Pons (tissue), 1 donor: ENCODE measurements around the gene NAGPA.
"Not testable (repeated sequence)": the region's sequence is repeated elsewhere in the genome, so short reads cannot be mapped to it uniquely, and the experiment has no call there.

ENCODE experiments used
- DNase-seq: peaks from one replicate; pipeline ENCODE4 v3.0.0-alpha.2; 2016; ENCODE audit warnings: low spot score

Gene NAGPA, protein sequence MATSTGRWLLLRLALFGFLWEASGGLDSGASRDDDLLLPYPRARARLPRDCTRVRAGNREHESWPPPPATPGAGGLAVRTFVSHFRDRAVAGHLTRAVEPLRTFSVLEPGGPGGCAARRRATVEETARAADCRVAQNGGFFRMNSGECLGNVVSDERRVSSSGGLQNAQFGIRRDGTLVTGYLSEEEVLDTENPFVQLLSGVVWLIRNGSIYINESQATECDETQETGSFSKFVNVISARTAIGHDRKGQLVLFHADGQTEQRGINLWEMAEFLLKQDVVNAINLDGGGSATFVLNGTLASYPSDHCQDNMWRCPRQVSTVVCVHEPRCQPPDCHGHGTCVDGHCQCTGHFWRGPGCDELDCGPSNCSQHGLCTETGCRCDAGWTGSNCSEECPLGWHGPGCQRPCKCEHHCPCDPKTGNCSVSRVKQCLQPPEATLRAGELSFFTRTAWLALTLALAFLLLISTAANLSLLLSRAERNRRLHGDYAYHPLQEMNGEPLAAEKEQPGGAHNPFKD

DNA sequence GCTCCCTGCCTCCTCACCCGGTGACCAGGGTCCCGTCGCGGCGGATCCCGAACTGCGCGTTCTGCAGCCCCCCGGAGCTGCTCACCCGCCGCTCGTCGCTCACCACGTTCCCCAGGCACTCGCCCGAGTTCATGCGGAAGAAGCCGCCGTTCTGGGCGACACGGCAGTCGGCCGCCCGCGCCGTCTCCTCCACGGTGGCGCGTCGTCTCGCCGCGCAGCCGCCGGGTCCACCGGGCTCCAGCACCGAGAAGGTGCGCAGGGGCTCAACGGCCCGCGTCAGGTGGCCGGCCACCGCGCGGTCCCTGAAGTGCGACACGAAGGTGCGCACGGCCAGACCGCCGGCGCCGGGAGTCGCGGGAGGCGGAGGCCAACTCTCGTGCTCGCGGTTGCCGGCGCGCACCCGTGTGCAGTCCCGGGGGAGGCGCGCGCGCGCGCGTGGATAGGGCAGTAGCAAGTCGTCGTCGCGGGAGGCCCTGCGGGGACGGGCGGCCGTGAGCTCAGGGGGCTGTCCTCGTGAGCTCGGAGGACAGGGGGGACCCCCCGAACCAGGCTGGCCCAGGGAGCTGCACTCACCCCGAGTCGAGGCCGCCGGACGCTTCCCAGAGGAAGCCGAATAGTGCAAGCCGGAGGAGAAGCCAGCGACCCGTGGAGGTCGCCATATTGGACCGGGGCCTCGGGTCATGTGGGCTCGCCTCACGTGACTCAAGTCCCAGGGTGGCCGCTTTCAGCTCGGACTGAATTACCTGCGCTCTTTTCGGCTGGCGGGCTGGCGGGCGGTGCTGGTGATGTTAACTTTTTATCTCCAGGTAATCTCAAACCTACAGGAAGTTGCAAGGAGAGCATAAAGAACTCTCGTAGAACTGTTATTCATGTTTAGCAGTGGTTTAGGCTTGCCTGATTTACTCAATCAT, at the start of gene NAGPA:
Gene NAGPA (minus strand): TSS at position 680 of the 911 bp plus-strand sequence. CDS start 21 bp downstream, at position 659.
- peak; percentile 76 for DNase-seq

DNA sequence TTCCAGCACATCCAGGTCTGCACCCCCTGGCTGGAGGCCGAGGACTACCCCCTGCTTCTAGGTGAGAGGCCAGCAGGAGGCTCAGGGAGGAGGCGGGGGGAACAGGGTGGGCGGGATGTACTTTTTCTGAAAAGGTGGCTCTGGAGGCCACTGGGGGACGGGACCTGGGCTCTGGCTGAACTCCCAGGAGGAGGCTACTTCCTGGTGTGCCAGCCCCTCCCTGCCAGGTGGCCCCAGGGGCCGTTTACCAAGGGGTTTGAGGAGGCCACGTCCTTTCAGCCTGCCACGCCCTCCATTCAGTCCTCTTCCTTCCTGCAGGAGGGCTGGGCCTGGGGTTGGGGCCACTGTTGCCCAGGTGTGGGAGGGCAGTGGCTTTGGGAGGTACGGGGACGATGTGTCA, 47.3 kb upstream of the NAGPA start:
- DNase-seq = not testable (repeated sequence)

DNA sequence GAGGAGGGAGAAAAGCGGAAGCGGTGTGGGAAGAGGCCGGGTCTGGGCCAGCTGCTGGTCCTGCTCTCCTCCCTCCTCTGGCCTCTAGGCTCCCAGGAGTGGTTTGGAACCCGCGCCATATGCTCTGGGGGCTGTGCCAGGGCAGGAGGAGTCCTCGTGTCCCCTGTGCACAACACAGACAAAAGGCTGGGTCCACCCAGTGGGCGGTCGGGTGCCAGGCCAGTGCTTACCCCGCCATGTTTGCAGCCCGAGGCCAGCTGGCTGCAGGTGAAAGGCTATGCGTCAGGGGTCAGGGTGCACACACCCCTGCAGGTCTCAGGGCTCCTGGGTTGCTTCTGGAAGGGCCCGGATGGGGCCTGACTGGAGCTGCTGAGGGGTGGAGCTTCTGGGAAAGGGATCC, 46.7 kb upstream of the NAGPA start:
- not testable (repeated sequence) for DNase-seq

DNA sequence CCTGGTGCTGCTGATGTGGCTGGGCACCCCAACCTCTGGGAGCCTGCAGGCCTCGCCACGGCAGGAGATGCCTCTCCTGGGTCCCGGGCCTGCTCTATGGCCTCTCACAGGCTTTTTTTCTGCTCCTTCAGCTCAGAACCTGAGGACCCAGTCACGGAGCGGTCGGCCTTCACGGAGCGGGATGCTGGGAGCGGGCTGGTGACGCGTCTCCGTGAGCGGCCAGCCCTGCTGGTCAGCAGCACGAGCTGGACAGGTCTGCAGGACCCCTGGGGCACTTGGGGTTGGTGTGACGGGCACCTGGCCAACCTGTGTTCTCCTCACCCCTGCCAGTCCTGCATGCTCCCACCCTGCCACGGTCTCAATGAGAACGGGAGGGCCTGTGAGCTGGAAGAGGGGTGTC, 44.9 kb upstream of the NAGPA start:
- DNase-seq = no peak

DNA sequence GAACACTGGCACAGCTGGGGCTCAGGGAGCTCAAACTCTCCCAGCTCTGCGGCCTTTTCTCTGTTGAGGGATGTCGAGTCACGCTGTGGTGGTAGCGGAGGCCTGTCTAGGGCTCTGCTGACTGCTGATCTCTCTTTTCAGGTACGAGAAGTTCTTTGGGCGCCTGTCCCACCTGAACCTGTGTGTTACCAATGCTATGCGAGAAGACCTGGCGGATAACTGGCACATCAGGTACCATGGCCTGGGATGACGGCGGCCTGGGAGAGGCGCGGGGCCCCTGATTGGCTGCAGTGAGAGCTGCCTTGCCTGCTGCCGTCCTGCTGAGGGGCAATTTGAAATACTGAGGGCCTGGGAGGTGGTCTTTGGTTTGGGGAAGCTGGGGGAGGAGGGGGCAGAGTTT, 43.6 kb upstream of the NAGPA start:
- no peak for DNase-seq

DNA sequence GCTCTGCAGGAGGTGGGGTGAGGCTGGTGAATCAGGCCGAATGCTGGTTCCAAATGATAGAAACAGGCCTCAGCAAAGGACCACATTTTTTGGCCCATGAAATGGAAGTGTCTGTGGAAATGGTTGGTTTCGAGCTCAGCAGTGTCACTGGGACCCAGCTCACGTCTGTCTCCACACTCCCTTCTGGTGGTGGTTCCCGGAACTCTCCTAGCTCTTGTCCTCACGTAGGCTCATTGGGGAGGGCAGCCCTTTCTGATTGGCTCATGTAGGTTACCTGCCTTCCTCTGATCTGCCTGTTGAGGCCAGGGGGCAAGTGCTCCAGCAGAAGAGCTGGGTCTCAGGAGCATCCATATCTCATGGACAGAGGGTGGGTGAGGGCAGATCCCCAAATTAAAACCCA, 41.9 kb upstream of the NAGPA start:
- no peak for DNase-seq

DNA sequence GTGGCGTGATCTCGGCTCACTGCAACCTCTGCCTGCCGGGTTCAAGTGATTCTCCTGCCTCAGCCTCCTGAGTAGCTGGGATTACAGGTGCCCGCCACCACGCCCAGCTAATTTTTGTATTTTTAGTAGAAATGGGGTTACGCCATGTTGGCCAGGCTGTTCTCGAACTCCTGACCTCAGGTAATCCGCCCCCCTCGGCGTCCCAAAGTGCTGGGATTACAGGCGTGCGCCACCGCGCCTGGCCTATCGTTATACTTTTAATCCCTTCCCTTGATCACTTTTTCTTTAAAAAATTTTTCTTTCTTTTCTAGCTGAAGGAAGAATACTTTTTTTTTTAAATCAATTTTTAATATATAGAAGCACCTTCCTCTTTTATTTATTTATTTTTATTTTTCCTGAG, 40.0 kb upstream of the NAGPA start:
- DNase-seq = not testable (repeated sequence)

DNA sequence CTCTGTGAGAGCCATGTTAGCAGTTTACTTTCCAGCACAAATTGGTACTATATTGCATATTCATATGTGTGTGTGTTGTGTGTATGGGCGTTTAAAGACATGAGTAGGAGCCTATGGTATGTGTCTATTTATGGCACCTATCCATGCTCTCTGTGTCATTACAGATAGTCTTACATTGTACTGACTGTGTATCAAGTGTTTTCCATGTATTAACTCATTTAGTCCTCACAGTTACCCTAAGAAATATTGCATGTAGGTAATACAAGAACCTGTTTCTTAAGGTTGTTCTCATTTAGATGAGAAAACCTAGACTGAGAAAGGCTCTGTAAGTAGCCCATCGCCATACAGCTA, 39.5 kb upstream of the NAGPA start:
- no peak for DNase-seq

DNA sequence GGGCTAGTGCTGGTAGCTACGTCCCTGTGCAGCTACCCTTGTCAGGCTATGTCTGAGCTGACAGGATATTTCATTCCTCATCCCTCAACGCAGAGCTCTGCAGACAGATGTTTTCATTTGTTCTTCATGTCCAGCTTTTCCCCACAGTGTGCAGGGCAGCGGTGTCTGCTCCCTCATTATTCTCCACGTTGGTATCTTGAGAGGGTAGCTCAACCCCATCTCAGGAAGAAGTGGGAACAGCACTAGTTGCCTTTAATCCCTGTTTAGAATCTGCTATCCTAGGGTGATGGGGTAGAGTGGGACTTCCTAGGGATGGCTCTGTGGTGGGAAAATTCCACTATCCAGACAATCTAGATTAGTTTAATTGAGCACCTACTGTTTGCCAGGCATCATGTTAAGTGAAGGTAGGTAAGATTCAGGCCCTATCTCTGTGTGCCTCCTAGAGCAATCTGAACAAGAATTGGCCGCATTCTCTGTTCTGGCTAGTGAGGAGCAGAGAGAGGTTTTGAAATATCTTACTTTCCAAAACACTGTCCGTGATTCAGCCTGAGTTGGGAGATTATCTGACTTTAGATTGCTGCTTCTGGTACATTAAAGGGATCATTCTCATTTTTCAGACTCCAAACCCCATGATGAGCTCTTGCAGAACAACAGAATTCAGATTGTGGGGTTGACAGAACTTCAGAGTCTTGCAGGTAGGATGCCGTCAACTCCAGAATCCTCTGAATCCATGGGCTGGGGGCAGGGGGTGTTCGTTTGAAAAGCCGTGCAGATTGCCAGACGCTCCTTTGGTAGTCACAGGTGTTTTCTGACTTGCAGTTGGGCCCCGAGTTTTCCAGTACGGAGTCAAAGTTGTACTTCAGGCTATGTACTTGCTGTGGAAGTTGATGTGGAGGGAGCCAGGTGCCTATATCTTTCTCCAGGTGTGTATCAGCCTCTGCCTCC, 38.9 kb upstream of the NAGPA start:
- no peak for DNase-seq

DNA sequence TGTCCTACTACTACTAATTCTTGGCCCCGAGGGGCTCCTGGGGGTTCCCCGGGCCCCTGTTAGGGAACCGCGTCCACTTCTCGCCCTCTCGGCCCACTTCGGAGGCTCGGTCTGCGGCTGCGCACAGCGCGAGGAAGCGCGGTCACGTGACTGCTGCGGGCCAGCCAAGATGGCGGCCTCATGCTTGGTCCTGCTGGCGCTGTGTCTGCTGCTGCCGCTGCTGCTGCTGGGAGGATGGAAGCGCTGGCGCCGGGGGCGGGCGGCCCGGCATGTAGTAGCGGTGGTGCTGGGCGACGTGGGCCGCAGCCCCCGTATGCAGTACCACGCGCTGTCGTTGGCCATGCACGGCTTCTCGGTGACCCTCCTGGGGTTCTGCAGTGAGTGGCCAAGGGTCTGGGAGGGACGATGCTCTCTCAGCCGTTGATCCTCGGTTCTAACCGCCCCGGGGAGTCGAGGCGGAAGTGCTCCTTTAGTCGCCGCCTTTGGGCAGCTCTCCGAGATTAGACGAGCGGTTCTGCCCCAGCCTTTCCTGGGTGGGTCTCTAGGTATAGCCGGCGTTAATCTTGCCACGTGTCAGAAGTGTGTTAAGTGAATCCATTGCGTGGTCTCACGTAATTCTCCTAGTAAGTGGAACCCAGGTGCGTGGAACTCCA, 38.1 kb upstream of the NAGPA start, which contains the start of gene ALG1:
Gene ALG1 (plus strand): TSS at position 163 of the 653 bp plus-strand sequence. CDS start 7 bp downstream, at position 170.
- DNase-seq = peak; percentile 81

DNA sequence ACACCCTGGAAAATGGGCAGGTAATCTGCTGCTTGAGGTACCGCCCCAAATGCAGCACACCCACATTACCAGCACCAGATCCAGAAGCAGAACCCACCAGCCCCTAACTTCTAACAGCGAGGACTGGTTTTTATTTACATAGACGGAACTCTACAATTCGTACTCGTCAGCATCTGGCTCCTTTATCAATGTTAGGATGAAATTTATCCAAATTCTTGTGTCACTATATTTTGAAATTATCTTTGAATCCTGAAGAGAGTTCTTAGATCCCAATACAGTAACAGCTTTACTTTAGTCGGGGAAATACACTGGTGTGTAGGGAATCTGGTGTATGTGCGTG, 37.6 kb upstream of the NAGPA start:
- DNase-seq = no peak

DNA sequence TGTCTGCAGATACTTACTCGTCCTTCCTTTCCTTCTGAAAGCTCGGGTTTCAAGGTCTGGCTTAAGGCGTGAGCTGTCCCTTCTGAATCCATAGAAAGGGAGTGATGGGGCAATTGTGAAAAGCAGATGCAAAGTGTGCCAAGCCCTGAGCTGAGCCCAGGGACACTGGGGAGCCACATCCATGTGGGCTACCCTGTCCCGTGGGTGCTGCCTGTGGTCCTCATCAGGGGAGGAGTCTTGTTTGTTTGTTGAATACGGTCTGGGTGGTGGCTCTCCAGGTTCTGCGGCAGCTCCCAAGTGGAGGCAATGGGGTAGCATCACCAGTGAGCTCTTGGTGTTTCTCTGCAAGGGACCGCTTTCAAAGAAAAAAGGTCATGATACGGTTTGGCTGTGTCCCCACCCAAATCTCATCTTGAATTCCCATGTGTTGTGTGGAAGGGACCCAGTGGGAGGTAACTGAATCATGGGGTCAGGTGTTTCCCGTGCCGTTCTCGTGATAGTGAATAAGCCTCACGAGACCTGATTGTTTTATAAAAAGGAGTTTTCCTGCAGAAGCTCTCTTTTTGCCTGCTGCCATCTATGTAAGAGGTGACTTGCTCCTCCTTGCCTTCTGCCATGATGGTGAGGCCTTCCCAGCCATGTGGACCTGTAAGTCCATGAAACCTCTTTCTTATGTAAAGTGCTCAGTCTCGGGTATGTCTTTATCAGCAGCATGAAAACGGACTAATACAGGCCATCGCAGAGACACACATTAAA, 36.9 kb upstream of the NAGPA start:
- DNase-seq = no peak

DNA sequence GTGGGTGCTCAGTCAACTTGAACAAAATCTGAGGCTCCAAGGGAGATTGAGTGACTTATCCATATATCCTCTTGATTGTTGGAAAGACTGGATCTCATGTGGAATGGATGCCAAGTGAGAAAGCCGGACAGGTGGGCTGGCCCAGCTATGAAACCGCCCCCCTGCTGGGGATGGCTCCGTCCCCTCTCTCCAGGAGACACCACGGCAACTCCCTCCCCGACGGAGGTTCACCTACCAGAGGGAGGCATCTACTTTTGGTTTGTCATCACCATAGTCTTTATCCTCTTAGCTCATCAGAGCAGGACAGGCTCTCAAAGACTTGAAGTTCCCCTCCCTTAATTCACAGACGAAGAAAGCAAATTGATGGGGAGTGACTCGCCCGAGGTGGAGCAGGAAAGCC, 36.1 kb upstream of the NAGPA start:
- no peak for DNase-seq

DNA sequence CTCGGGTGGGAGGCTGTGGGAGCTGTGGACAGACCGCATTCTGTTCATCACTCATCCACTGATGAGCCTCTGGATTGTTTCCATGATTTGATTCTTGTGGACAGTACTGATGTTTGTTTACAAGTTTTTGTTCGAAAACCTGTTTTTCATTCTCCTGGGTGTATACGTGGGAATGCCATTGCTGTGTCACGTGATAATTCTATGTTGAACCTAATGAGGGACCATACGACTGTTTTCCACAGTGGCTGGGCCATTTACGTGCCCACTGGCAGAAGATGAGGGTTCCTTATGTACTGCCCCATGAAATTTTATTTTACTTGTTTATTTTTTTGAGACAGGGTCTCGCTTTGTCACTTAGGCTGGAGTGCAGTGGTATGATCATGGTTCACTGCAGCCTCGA, 35.3 kb upstream of the NAGPA start:
- no peak for DNase-seq

DNA sequence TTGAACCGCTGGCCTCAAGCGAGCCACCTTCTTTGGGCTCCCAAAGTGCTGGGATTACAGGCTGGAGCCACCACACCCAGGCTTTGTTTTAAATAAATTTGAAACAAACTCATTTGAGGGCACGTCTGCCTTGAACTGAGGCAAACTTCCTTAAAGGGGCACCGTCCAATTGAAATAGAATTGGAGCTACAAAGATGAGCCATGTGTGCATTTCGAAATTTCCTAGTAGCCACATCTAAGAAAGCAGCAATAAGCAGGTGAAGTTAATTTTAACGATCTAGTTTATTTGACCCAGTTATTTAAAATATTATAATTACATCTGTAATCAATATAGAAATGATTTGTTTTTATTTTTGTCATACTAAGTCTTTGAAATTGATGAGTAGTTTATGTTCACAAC, 32.8 kb upstream of the NAGPA start:
- DNase-seq = no peak

DNA sequence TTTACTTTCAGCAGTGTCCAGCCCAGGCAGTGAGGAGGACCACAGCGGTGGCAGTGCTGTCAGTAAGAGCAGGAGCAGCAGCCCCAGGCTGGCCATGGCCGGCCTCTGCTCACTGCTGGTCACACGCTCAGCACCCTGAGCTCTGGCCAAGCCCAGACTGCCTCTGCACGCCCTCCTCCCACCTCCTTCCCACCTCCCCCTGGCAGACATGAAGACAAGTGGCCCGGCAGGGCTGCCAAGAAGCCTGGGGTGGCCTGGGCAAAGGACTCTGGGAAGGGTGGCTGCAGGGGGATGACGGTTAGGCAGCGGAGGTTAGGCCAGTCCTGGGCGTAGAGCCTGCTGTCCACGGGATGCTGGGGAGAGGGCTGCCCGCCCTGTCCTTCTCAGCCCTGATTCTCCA, 32.1 kb upstream of the NAGPA start, which contains the start of gene C16orf89:
Gene C16orf89 (minus strand): TSS at position 144 of the 400 bp plus-strand sequence. CDS start 48 bp downstream, at position 96.
- DNase-seq = peak; percentile 41

DNA sequence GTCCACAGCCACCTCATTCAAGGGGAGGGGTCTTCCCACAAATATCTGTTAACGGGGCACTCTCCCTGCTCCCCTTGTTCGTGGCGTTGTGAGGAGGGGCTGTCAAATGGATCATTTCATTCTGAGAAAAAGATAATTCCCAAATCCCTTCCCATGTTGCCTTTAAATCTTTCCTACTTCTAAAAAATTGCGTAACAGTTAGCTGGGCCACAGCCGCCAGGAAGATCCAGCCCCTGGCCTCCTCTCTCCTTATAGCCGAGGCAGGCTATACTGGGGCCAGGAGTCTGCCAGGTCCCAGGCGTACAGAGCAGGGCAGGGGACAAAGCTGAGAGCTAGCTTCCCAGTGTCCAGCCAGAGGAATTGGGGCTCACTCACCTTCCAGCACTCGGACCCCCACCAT, 31.6 kb upstream of the NAGPA start:
- DNase-seq = no peak

DNA sequence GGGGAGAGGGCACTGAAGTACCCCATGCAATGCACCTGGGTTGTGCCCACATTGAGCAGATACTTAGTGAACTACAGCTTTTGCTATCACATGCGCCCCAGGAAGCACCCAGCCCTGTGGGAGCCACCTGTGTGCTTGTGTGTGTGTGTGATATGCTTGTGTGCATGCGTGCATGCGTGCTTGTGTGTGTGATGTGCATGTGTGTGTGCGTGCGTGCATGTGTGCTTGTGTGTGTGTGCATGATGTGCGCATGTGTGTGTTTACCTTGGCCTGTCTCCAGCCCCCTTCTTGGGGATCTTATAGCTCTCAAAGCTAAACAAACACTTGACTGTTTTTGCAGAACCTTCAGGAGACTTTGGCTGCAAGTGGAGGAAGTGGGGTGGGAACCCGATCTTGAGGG, 31.2 kb upstream of the NAGPA start:
- no peak for DNase-seq

DNA sequence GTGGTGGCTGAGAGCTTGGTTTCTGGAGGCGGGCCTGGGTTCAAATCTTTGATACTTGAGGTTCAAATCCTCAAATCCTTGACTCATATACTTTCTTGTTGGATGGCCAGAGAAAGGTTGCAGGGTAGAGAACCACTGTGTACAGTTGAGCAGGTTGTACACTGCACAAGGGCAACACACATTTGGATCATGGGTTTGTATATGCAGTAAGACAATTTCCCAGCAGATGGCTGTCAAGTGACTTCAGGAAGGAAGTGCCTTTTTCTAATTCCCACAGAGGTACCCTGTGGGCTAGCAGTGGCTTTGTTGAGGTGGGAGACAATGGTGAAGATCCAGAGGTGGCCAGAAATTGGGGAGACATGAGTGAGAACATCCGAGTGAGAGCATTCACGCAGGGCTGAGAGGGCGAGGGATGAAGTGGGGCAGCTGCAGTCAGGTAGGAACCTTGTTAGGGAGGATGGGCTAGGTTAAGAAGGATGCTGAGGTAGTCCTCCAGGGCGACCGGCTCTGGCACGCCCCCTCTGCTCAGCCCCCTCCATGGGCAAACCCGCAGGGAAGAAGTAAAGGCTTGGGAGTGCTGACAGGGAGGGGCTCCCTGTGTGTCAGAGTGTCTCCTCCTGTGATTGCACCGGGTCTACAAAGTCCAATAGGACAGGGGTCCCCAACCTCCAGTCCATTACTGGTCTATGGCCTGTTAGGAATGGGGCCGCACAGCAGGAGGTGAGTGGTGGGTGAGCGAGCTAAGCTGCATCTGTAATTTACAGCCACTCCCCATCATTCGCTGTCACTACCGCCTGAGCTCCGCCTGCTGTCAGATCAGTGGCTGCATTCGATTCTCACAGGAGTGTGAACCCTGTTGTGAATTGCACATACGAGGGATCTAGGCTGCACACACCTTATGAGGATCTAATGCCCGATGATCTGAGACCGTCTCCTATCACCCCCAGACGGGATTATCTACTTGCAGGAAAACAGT, 29.3 kb upstream of the NAGPA start:
- DNase-seq = no peak
